GM21717 (cell line): ENCODE measurements around the gene PSMG3.

ENCODE experiments used
- ATAC-seq: cut with Tn5 transposase; IDR thresholded peaks from one replicate; pipeline ENCODE4 v1.9.1; 2021; ENCODE audit warnings: mild to moderate bottlenecking, moderate library complexity; ENCODE audit not compliant: unreplicated experiment

The PSMG3 gene

DNA sequence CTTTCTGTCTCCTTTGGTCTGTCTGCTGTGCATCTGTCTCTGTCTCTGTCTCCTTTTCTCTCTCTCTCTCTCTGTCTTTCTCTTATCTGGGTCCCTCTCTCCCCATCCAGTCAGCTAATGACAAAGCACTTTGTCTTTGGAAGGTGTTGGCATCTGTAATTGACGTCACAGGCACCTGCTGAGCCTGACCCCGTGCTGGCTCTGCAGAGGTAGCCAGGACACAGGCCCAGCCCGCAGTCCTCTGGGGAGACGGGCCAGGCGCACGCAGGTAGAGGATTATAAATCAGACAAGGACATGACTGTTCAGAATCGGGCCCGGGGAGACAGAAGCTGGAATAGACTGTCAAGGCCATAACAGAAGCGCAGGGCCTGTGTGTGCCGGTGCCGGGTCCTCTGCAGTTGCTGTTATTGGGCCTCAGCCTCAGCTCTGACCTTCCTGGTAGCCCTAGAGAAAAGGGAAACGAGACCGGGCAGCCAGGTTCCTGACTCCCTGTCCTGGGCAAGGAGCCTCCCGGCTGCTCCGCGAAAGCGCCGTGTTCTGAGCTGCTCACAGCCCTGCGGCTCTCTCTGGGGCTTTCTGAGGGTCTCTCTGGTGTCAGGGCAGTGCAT, 10.7 kb upstream of the PSMG3 start:
- no peak for ATAC-seq

DNA sequence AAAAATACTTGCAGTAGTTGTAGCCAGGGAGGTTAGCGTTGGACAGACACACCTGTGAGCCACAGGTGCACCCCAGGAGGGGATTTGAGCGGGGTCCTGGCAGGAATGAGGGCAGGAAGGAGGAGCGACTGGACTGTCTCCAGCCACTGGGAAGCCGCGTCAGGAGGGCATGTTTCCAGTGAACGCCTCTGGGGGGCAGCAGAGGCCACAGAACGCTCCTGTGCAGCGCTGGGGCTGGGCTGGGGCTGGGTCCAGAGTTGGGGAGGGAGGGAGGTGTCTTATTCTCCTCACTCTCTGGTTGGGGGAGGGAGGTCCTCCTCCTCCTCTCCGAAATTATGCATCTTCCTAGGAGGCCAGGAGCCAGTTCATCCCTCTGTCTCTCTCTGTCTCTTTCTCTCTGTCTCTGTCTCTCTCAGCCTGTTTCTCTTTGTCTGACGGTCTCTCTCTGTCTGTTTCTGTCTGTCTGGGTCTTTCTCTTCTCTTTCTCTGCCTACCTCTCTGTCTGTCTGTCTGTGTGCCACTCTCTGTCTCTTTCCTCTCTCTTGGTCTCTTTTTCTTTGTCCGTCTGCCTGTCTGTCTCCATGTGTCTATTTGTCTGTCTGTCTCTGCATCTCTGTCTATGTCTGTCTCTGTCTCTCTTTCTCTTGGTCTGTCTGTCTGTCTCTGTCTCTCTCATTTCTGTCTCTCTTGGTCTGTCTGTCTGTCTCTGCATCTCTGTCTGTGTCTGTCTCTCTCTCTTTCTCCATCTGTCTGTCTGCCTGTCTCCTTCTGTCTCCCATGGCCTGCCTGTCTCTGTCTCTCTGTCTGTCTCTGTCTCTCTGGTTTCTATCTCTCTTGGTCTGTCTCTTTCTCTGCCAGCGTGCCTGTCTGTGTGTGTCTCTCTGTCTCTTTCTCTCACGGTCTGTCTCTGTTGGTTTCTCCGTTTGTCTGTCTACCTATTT, 9.9 kb upstream of the PSMG3 start:
- peak; percentile 78 for ATAC-seq

DNA sequence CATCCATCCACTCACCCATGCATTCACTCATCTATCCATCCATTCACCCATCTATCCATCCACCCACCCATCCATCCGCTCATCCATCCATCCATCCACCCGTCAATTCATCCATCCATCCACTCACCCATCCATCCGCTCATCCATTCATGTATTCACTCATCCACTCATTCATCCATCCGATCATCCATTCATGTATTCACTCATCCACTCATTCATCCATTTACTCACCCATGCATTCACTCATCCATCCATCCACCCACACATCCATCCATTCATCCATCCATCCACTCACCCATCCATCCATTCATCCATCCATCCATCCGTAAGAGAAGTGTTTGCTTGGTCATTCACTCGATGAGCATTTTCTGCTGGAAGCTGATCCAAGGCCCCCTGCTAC, 8.7 kb upstream of the PSMG3 start:
- ATAC-seq: no peak

DNA sequence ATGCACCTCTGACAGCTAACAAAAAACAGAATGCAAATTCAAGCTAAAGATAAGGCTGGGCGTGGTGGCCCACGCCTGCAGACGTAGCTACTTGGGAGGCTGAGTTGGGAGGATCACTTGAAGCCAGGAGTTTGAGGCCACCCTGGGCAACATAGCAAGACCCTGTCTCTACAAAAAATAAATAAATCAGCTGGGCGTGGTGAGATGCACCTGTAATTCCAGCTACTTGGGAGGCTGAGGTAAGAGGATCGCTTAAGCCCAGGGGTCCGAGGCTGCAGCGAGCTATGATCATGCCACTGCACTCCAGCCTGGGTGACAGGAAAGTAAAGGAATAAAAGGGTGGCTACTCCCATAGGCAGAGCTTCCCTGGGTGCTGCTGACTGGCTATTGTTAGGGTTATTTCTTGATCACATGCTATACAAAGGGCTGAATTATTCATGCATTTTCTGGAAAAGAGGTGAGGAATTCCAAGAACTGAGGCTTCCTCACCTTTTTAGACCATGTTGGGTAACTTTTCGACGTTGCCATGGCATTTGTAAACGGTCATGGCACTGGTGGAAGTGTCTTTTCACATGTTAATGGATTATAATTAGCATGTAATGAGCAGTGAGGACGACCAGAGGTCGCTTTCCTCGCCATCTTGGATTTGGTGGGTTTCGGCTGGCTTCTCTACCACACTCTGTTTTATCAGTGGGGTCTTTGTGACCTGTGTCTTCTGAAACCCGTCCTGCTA, 6.9 kb upstream of the PSMG3 start:
- no peak for ATAC-seq

DNA sequence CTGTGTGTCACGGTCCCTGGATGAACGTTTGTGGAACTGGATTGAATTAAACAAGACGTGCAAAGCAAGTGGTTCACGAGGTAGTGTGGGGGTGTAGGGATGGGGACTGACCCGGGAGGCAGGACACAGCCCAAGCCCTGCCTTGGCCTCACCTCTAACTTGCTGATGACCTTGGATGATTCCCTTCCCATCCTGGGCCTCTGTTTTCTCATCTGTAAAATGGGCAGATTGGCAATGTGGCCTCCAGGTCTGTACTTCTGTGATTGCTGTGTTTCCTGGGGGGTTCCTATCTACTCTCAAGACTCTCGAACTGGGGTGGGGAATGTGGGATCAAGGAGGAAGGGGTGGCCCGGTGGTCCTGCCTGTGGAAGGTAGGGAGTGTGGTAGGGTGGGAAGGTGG, 6.0 kb upstream of the PSMG3 start:
- no peak for ATAC-seq

DNA sequence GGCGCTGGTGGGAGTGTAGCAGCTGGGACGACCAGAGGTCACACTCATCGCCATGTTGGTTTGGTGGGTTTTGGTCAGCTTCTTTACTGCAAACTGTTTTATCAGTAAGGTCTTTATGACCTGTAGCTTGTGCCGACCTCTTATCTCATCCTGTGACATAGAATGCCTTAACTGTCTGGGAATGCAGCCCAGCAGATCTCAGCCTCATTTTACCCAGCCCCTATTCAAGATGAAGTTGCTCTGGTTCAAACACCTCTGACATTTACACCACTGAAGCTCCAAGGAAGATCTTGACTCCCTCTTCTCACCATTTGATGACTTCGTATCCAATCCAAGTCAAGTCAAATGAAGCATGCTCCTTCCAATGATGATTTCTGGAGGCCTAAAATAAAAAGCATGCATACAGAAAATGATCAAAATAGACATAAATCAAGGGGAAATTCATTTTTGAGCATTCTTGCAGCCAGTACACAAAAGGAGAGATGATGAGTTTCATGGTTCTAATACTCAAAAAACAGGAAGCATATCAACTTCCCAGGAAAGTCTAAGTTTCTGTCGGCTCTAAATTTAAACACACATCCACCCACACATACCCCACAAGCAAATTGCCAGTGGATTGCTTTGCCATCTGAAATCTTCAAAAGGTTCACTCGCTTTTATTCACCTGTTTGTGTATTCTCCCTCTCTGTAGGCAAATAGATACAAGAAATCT, 2.4 kb upstream of the PSMG3 start:
- no peak for ATAC-seq

DNA sequence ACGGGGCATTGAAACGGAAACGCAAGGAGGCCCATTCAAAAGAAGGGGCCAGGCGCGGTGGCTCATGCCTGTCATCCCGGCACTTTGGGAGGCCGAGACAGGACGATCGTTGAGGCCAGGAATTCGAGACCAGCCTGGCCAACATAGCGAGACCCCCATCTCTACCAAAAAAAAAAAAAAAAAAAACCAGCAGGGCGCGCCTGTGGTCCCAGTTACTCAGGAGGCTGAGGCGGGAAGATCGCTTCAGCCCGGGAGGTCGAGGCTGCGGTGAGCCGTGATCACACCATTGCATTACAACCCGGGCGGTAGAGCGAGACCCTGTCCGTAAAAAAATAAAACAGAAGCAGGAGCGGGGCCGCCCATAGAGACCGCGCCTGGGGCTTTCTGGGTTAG, 396 bp downstream of the PSMG3 start:
- ATAC-seq: peak; percentile 8

DNA sequence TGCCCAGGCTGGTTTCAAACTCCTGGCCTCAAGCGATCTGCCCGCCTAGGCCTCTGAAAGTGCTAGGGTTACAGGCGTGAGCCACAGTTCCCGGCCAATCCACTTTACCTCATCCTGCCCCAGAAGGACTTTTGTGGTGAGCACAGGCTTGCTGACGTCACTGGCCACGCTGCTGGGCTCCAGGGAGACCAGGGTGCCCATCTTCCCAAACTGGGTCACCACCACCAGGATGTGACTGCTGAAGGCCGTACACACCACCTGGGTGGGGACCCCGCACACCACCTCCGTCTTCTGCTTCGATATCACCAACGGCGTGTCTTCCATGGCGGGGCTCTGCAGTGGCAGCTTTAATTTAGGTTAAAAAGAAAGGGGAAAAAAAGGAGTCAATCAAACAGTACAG, 816 bp downstream of the PSMG3 start:
- ATAC-seq: no peak

DNA sequence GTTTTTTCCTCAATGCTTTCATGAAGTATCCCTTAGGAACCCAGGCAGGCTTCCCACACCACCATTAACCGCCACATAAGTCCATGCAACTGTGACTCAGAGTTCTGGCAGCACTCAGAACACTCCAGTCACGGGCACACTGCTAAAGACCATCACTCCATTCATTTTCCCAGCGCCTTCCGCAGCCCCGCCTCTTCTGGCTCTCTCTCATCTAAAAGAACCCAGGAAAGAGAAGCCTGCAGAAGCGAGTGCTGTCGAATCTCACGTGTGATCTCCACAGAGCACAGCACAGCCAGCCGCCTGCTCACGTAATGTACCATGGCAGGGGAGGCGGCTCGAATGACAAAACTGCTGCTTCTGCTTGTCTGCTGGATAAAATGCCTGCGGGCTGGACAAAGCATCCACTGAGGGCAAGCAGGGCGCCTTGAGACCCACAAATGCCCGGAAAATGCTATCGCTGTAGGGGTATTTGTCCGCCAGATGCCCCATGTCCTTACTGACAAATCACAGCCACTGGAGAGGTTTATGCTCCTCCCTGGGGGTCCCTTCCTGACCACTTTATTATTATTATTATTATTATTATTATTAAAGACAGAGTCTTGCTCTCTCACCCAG, 1.8 kb downstream of the PSMG3 start:
- no peak for ATAC-seq

DNA sequence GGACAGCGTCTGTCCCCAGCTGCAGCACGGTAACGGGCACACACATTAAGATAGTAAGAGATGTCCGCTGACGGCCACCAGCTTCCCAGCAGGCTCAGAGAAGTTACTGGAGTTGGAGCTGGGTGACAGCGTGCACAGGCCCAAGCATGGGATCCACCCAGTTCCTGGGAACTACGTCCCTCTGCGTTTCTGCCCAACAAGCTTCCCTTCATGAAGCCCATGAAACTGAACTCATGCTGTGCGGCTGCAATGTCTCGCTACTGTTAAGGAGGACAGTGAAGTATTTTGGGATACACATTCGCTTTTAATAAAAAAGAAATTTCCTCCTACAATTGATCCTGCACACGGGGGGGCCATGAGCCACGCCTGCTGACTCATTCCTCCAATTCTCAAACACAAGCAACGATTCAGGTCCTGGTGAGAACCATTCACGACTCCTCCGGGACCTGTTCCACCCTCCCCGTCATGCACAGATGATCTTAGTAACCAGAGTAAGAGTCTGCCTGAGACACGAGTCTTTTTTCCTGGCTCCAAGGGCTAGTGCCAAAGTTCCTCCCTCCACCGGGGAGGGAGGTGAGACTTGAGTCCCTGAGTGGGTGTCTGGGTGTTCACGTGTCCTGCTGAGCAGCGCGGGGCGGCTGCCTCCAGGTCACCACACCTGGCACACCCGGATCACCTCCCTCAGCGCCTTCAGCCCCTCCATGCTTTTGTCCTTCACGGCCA, 2.6 kb downstream of the PSMG3 start:
- ATAC-seq: no peak

DNA sequence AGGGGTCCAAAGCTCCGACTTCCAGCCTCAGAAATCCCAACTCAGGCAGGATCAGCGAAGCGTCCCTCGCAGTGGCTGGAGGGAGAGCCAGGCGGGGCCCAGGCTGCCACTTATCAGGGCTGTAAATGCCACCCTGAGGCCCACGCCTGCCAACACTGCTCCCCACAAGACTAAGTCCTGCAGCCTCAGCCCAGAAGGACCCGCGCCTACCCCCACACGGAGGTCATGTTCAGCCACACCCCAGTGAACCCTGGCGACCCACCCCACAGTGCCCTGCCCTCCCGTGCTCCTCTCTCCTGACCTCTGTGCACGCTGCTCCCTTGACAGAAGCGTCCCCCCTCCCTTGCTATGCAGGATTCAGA, 3.2 kb downstream of the PSMG3 start:
- ATAC-seq: no peak

DNA sequence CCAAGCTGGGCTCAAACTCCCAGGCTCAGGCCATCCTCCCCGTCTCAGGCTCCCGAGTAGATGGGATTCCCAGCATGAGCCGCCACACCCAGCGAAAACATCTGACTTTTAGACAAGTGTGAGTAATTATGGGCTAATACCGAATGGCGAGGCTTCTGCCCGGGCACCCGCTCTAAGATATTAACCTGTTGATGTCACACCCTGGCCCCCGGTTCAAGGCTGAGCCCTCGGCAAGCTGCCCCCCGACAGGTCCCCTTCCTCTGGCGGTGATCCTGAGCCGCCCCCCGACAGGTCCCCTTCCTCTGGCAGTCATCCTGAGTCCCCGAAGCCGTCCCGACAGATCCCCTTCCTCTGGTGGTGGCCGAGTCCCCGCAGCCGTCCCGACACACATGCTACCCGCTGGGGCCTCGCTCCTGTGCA, 5.2 kb downstream of the PSMG3 start:
- no peak for ATAC-seq

DNA sequence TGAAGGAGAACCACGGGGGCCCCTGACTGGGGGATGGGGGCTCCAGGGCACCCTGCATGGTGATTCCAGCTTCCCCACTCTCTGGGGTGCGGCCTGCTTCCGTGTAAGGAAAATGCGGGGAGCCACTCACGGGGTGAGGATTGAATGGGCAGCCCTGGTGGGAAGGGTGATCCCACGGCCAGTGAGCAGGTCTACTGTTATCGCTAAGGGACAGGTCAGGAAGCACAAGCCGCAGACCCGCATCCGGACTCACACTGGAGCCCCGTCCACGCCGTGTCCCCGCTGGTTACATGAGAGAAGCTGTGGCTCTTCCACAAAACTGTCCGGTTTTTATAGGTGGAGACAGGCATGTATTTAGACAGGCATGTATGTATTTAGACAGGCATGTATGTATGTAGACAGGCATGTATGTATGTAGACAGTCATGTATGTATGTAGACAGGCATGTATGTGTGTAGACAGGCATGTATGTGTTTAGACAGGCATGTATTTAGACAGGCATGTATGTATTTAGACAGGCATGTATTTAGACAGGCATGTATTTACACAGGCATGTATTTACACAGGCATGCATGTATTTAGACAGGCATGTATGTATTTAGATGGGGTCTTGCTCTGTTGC, 5.7 kb downstream of the PSMG3 start:
- ATAC-seq: no peak

DNA sequence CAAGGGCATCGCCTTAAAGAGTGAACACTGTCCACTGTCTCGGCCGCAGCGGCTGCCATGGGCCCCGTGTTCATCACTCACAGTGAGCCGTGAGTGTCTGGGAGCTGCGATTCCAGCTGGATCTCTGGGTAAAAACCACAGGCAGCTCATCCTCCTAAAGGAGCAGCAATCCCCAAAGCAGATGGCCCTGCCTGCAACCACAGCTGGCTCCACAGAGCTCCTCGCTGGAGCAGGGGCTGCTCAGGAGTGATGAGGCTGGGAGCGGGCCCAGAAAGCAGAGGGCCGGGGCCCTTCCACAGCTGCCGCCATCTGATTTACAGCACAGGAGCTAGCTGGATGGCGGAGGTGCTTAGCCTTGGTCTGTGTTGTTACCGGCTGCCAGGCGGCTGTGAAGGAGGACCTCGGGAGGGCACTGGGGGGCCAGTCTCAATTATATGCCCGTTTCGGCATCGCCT, 7.2 kb downstream of the PSMG3 start:
- no peak for ATAC-seq

DNA sequence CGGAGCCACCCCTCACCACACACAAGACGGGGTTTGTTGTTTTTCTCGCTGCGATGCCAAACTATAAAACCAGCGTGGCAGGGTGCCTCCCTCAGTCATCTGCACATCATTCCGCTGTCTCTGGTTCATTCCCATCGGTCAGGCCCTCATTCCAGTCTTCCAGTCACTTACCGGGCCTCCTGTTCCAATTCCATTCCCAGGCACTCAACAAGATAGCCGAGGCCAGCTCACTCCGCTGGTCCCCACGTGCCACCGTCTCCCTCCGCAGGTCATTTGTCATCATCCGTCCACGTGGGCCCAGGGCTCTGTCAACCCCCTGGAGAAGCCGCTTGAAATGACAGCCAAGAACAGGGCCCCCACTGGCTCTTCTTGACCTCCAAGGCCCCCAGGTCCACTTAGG, 7.7 kb downstream of the PSMG3 start:
- no peak for ATAC-seq

DNA sequence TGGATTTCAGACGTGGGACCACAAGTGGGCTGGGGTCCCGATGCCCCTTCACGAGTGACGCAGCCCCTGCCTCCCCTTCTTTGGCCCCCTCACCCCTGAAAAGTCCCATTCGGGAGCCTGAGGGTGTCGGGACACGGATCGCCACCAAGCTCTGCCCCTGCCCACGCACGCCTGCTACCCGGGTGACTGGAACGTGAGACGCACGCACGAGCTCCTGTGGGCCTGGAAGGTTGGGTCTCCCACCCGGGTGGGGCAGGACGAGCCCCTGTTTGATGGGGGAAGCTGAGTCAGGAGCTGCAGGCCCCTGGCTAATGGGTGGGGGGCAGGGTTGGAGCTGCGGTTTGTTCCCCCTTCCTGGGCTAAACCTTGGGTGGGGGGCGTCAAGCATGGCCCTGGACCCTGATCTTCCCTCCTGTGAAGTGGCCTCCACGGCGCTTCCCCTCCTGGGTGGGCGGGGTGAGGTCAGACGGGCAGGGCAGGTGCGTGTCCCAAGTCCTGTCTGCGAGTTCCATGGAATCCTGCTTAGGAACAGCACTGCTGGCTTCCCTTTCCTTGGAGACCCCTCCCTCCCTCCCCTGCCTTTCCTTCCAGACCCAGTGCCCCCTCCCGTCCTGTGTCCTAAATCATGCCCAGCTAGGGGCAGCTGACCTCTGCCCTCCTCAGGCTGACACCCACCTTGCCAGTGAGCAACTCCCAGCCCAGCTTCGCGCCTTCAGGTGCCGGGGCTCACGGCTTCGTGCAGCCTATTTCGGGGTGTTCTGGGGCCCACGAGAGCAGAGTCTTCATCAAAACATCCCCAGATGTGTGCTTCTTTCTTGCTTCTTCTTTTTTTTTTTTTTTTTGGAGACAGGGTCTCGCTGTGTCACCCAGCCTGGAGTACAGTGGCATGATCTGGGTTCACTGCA, 8.5 kb downstream of the PSMG3 start:
- no peak for ATAC-seq

DNA sequence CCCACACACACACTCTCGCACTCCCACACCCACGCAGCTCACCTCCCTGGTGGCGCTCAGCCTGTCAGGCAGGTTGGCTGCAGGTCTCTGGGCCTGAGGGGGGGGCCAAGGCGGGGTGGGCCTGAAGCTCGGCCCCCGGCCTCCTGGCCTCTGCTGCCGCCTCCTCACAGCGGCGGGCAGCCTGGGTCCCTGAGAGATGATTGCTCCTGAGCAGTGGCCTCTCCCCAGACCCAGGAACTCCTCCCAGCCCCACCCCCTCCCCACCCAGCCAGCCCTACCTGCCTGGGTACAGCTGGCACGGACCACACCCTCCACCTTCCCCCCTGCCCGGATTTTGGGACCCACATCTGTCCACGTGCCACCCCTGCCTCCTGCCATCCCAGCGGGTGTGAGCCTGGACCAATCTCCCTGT, 9.2 kb downstream of the PSMG3 start:
- ATAC-seq: no peak
